MM.1S (cell line): Measurements from ENCODE around the gene PDIA3.

Source experiments
- CTCF ChIP-seq: fragments of 300-600 bp; sonication (generic); IDR thresholded peaks from 2 replicates; pipeline ENCODE4 v1.5.1; 2016; ENCODE audit warnings: antibody characterized with exemption, low read length, mixed read lengths
- EZH2 ChIP-seq: fragments of 300-600 bp; sonication (generic); optimal IDR thresholded peaks from 2 replicates; pipeline ENCODE3; 2017; ENCODE audit warnings: low read depth, mild to moderate bottlenecking, antibody characterized with exemption, low read length, mixed read lengths
- EZH2phosphoT487 ChIP-seq: fragments of 300-600 bp; sonication (generic); IDR thresholded peaks from 2 replicates; pipeline ENCODE4 v1.6.1; 2018; ENCODE audit warnings: antibody characterized with exemption, low read length

GRCh38 chr15:43794269-43795037, 48.2 kb downstream of the PDIA3 start:
- no peak for TF ChIP-seq CTCF
- no peak for TF ChIP-seq EZH2phosphoT487
- no peak for TF ChIP-seq EZH2
